ENCODE measurements around the gene IGFBP7.

Gene IGFBP7

DNA sequence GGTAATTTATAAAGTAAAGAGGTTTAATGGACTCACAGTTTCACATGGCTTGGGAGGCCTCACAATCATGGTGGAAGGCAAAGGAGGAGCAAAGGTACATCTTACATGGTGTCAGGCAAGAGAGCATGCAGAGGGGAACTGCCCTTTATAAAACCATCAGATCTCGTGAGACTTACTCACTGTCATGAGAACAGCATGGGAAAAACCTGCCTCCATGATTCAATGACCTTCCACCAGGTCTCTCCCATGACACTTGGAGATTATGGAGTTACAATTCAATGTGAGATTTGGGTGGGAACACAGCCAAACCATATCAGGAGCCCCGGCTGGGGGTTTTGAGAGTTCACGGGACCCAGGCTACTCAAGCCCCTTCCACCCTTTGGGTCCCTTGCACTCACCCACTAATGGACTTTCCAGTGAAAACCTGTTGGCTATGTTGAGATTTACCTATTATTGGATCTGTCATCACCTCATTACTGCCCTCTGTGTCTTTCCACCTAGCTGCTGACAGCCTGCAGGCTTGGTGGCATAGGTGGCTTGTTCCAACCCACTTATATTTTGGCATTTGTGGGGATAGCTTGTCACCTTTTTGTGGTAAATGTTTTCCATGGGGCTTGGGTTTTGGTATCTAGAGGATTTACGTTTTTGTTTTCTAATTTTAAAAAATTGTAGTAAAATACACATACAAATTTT lies 24.0 kb downstream of the IGFBP7 start:
- no peak for DNase-seq (ENCODE audit: low read depth in 1 of 2, low spot score in 1 of 2)
- in situ Hi-C loops (cut with HindIII; ENCODE audit: low pct_unique_long_range_greater_than_20kb, low sequenced_read_pairs), result no loop called here
- TF ChIP-seq JUND (IDR thresholded peaks at IDR 0.05; ENCODE audit: low read depth), result no peak

DNA sequence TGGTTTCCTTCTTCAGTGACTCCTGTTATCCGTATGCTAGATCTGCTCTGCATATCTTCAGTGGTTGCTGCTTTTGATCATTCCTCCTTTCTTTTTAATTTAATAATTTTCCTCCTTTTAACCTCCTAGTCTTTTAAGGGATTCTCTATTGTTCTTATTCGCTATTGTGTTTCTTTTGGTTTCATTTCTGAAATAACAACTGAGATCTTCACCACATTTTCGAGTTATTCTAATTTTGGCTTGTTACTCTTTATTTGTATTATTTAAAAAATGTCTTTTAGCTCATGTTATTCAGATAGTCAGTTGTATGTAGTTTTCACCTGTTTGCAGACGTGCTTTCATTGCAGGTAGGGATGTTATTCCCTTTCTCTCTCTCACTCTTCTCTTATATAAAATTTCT lies 24.9 kb downstream of the IGFBP7 start:
- no peak for TF ChIP-seq JUND (IDR thresholded peaks at IDR 0.05; ENCODE audit: low read depth)
- no peak for DNase-seq (ENCODE audit: low read depth in 1 of 2, low spot score in 1 of 2)
- in situ Hi-C loops (cut with HindIII; ENCODE audit: low pct_unique_long_range_greater_than_20kb, low sequenced_read_pairs), result no loop called here

DNA sequence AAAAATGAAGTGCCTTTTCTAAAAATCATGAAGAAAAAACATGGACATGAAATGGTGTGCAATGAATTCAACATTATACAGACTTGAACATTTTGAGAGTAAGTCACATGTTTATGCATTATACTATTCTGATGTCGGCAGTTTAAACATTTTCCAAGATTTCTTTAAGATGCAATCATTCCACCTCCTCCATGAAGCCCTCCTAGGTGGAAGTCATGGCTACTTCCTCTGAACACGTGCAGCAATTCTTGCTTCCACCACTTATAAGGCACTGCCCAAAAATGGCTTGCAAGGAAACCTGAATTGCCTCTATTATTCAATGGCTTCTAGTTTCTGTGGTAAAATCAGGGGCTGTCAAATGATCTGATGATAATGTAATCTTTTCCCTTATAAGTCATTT lies 25.8 kb downstream of the IGFBP7 start:
- DNase-seq (ENCODE audit: low read depth in 1 of 2, low spot score in 1 of 2), result no peak
- TF ChIP-seq JUND (IDR thresholded peaks at IDR 0.05; ENCODE audit: low read depth), result no peak
- in situ Hi-C loops (cut with HindIII; ENCODE audit: low pct_unique_long_range_greater_than_20kb, low sequenced_read_pairs), result no loop called here

DNA sequence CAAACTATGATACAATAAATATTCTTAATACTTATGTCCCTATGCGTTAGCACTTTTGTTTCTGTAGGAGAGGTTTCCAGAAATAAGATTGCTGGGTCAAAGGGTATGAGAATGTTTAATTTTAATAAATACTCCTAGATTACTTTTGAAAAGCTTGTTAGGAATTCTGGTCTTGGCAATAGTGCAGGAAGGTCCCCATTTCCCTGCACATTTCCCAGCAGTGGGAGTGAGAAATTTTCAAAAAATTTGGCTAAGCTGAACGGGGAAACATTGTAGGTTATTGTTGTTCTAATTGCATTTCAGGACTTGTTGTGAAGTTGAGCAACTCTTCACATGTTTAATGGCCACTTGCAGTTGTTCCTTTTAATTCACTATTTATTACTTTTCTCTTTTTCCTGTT lies 27.1 kb downstream of the IGFBP7 start:
- no peak for TF ChIP-seq JUND (IDR thresholded peaks at IDR 0.05; ENCODE audit: low read depth)
- in situ Hi-C loops (cut with HindIII; ENCODE audit: low pct_unique_long_range_greater_than_20kb, low sequenced_read_pairs), result no loop called here
- DNase-seq (ENCODE audit: low read depth in 1 of 2, low spot score in 1 of 2), result no peak

DNA sequence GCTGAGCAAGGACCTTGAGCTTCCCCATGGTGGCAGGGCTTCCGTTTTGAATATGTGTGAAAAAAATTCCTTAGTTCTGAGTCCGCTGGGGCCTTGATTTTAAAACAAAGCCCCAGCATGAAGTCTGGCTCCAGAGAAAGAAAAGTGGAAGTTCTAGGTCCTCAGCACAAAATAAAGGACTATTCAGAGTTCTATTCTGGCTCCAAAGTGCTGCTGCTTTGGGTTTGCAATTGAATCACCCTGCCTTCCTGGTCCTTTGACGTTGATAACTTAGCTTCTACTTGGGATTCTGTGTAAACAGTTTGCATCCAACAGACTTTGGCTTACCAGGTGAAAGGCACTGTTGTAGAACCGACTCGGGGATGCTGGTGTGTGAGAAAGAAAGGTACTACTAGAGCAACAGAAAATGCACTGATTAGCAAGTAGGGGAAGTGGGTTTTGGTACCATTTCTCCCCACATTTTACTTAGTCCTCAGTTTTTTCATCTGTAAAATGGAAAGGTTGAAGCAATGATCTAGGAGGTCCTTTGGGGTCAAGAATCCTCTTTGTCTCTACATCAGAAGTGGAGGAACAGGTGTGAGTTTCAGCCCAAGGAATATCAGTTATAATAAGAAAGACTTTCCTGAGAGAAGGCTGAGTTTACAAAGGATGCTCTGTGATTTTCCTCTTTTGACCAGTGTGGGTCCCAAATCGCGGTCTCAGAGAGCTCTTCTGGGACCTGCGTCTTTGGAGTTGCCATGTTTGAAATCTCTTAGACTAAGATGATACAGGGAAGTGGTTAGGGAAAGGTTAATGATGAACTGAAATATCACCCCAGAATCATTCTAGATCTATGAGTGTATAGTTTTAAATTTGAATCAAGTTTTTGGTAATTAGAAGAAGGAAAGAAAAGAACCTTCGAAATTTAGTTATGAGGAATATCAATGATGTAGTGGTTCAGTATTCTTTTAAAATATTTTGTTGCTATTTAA lies 28.2 kb downstream of the IGFBP7 start:
- DNase-seq (ENCODE audit: low read depth in 1 of 2, low spot score in 1 of 2), result no peak
- in situ Hi-C loops (cut with HindIII; ENCODE audit: low pct_unique_long_range_greater_than_20kb, low sequenced_read_pairs), result no loop called here
- no peak for TF ChIP-seq JUND (IDR thresholded peaks at IDR 0.05; ENCODE audit: low read depth)

DNA sequence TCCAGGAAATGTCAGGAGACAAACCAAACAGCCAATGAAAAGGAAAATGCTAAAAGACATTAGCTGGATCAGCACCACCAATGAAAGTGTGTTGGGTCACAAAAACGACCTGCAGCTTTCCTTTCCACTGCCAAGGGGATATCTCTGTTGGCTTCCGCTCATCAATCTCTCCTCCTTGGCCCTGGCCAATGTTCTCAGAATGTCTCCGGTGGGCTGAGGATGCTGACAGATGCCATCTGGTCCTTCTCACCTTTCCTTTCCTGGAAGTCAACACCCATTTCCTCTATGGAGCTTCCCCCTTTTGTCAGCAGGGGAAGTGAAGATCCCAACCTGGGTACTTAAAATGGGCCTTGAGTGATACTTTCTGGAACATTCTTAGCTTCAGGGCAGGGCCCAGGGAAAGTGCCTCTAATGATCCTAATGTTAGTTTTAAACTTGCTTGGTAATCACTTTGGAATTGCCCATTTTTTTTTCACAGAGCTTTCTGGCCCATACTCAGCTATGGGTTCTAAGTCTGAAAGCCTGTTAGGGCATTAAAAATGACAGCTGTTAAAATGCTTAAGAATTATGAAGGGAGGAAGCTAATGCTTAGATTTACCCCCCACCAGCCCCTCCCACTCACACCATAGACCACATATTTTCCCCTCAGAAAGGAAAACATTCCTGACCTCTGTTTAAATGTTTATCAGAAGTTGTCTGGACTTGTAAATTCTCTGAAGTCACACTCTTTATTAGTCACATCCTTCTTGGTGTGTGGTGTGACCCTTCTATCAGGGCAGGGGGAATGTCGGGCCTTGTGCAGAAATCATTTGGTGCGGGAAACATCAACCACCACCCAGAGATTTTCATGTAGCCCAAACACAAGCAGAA lies 29.2 kb downstream of the IGFBP7 start:
- no peak for TF ChIP-seq JUND (IDR thresholded peaks at IDR 0.05; ENCODE audit: low read depth)
- in situ Hi-C loops (cut with HindIII; ENCODE audit: low pct_unique_long_range_greater_than_20kb, low sequenced_read_pairs), result no loop called here
- no peak for DNase-seq (ENCODE audit: low read depth in 1 of 2, low spot score in 1 of 2)

DNA sequence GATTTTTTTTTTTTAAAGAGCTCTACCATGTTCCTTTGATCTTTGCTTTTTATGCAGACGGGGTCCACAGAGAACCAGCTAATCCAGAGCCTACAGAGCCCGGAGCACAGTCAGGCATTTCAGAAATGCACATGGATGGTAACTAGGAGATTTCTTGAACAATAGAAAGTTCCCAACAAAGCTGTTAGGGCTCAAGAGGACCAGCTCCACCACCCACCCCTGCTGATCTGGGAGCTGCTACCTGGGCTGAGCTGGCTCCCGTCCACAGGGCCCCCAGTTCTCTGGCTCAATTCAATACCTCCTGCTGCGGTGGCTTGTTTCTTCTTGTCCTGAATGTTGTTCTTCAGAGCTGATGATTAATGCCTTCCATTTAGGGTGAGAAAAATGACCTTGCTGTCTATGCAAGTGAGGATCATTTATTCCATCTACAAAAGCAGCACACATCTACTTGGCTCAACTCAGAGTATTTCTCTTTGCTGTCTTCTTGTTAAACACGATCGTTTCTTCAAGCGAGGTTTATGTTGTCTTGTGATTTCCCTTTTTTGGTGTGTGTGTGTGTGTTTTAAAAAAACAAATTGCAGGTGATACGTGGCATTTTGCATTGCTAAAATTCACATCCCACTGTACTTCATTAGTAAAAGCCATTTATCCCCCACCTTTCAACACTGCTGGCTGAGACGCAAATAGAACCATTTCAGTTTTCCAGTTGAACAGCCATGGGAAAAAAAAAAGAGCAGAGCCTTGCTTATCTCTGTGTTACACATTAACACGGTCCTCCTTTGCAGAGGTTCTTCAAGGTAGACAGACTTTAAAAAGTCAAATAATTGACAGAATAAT lies 31.3 kb downstream of the IGFBP7 start:
- no peak for TF ChIP-seq JUND (IDR thresholded peaks at IDR 0.05; ENCODE audit: low read depth)
- in situ Hi-C loops (cut with HindIII; ENCODE audit: low pct_unique_long_range_greater_than_20kb, low sequenced_read_pairs), result no loop called here
- DNase-seq (ENCODE audit: low read depth in 1 of 2, low spot score in 1 of 2), result no peak

DNA sequence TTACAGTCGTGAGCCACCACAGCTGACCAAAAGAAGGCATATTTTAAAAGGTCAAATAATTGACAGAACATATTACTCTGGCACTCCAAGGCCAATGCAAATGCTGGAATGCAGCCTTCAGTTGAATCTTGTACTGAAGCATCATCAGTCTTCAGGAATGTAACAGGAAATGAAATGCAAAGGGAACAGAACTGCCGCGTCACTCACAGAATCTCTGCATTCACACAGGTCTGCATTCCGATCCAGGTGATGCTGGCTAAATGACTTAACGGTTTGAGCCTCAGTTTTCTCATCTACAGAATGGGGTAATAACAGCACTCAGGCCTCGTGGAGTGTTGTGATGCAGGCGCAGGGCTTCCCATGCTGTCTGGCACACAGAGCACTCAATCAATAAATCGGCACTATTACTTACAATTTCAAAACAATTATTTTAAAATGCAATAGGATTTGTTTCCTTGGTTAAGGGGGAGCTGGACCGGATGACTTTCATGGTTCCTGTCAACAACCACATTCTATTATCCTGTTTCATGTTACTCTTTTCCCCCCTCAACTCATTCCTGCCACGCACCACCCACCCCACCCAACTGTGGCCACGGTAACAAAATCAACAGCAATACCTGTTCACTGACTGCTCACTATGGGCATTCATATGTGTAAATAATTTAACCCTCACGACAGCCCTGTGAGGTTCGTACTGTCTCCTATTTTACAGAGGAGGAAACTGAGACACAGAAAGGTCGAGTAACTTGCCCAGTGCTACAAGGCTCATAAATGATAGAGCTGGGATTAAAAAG lies 32.4 kb downstream of the IGFBP7 start:
- peak in 1 of 2 experiments; percentile 32 for DNase-seq (ENCODE audit: low read depth in 1 of 2, low spot score in 1 of 2)
- in situ Hi-C loops (cut with HindIII; ENCODE audit: low pct_unique_long_range_greater_than_20kb, low sequenced_read_pairs), result no loop called here

DNA sequence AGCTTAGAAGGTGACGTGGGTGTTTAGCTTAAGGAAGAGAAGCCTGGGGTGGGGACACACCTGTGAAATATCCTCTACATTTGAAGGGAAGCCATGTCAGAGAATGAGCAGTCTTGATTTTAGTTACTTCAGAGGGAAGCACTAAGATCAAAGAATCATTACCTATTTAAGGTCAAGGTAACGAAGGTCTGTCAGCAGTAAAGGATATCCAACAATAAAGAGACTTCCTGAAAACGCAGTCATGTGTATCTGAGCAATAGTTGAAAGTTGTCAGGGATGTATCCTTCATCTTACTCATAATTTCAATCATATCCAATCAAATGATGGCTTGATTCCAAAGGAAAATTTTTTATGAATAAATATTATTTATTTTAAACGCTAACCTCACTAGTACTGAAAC lies 33.5 kb downstream of the IGFBP7 start:
- no peak for TF ChIP-seq JUND (IDR thresholded peaks at IDR 0.05; ENCODE audit: low read depth)
- no peak for DNase-seq (ENCODE audit: low read depth in 1 of 2, low spot score in 1 of 2)
- in situ Hi-C loops (cut with HindIII; ENCODE audit: low pct_unique_long_range_greater_than_20kb, low sequenced_read_pairs), result no loop called here

More for the DNA sequence above, 32.4 kb downstream of the IGFBP7 start:
- TF ChIP-seq JUND (IDR thresholded peaks at IDR 0.05; ENCODE audit: low read depth), result no peak

DNA sequence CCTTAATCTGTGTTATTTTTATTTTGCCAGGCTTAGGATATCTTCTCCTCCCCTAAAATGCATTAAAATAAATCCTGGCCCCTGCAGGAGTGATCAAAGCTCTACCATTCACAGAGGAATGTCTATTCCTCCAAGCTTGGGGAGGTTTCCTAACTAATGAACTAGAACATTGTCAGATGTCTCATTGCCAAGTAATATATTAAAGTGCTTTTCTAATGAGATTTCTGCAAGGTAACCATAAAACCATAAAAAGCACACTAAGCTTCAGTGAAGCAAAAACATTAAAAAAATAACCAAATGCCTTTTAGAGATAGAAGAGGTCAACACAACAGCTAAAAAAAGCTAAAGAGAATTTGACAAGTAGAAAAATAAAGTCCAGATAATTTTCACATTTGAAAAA lies 34.8 kb downstream of the IGFBP7 start:
- no peak for DNase-seq (ENCODE audit: low read depth in 1 of 2, low spot score in 1 of 2)
- no peak for TF ChIP-seq JUND (IDR thresholded peaks at IDR 0.05; ENCODE audit: low read depth)

DNA sequence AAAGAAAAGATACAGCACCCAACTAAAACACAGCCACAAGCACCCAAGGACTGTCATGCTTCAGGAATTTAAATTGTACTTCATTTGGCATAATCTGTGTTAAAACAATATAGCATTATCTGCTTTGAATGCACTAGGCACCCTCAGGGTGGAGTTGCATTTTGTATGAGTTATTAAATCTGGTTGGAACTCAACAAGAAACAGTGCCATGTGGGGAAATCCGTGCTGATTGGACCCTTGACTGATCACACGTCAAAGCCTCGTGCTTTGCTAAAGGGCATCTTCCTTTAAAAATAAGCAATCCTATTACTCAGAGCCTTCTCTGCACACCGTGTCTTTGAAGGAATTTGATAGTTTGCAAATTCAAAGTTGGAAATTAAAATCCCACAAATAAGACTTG lies 35.4 kb downstream of the IGFBP7 start:
- TF ChIP-seq JUND (IDR thresholded peaks at IDR 0.05; ENCODE audit: low read depth), result no peak
- in situ Hi-C loops (cut with HindIII; ENCODE audit: low pct_unique_long_range_greater_than_20kb, low sequenced_read_pairs), result no loop called here
- no peak for DNase-seq (ENCODE audit: low read depth in 1 of 2, low spot score in 1 of 2)

More for the DNA sequence above, 34.8 kb downstream of the IGFBP7 start:
- in situ Hi-C loops (cut with HindIII; ENCODE audit: low pct_unique_long_range_greater_than_20kb, low sequenced_read_pairs), result no loop called here

All from T47D (cell line).